GM12891 (cell line): ENCODE data around the gene PLCL1.

ENCODE experiments used
- PAX5 ChIP-seq: IDR thresholded peaks from 2 replicates; pipeline ENCODE4 v1.6.1; 2011; ENCODE audit warnings: low read length, moderate library complexity, mild to moderate bottlenecking; ENCODE audit not compliant: insufficient read depth, severe bottlenecking
- POLR2A ChIP-seq: IDR thresholded peaks from 2 replicates; pipeline ENCODE4 v1.6.1; 2011; ENCODE audit warnings: low read depth, low read length, control low read depth
- POLR2AphosphoS5 ChIP-seq: IDR thresholded peaks from 2 replicates; pipeline ENCODE4 v1.6.1; 2011; ENCODE audit warnings: low read depth, low read length, control low read depth
- POU2F2 ChIP-seq: IDR thresholded peaks from 2 replicates; pipeline ENCODE4 v1.6.1; 2011; ENCODE audit warnings: low read depth, mild to moderate bottlenecking, control low read depth, low read length, moderate library complexity
- SPI1 ChIP-seq: IDR thresholded peaks from 2 replicates; pipeline ENCODE4 v1.6.1; 2011; ENCODE audit warnings: low read depth, low read length, control low read depth
- TAF1 ChIP-seq: IDR thresholded peaks from 2 replicates; pipeline ENCODE4 v1.6.1; 2011; ENCODE audit warnings: low read depth, low read length, control low read depth

DNA sequence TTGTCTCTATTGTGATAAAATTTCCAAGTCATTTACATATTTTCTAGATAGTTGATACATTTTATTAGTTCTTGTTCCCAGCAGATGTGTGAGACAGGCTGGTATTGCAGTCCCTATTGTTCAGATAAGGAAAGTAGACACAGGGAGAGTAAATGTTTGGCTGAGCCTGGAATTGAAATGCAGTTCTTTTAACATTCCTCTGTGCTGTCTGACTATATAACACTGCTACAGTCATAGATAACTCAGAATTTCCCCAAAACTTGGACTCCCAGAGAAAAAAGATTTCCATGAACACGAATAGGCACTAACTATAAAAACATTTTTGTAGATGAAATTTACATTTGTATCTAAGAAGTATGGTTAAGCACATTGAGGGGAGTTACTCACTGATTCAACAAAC, 71.4 kb downstream of the PLCL1 start:
- TF ChIP-seq POLR2AphosphoS5 (no peak), POLR2A (no peak), TAF1 (no peak), PAX5 (no peak), SPI1 (no peak), POU2F2 (no peak)
